Pulmonary artery endothelial cell (primary cell): ENCODE measurements around the gene LEMD1. TPM values are rescaled to one million over a fixed set of nuclear protein-coding genes. Genes with fewer than 3 reads are reported as not detected.
"Not testable (repeated sequence)": the region's sequence is repeated elsewhere in the genome, so short reads cannot be mapped to it uniquely, and the experiment has no call there.

Experiments
- DNase-seq: peaks from one replicate; pipeline ENCODE4 v3.0.0-alpha.2; 2011; ENCODE audit warnings: low read depth, low spot score
- total RNA-seq: library from RNA; depleted of rRNA; stranded (reverse); fragments of >200 nt; gene quantifications from 2 replicates; pipeline ENCODE4 v1.2.3, GENCODE V29; 2014

The LEMD1 gene
- total RNA-seq, 1 donor from 2014 or later, result not detected

DNA sequence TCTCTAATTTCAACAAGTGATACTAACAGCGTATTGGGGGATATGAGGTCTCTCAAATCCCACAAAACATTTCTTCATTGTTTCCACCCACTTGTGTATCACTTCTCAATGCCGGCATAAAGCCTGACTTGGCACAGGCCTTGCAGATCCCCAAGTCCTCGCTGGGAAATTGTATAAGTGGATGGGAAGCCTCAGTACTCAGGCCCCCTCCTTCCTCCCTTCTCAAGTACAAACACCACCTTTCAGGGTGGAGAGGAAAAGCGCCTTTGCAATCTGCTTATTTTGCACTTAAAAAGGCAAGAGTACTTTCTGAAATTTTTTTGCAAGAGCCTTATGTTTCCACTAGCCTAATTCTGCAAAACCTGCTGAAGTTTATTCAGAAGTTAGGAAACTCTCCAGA lies 39.3 kb downstream of the LEMD1 start:
- no peak for DNase-seq

DNA sequence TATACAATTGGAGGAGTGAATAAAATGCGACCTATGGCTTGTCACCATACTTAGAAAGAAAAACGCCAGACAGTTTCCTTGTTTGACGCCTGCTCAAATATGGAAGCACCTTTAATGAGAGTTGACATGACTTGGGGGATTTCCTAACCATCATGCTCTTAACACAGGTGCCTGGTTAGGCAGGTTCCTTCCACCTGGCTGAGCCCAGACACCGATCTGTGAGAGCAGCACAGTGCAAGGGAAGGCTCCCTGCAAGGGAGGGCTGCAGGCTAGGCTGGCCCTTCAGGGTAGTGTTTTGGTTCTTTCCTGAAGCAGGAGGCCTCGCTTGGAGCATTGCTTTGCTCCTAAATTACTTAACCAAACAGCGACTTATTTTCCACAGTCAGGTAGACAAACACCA lies 40.6 kb downstream of the LEMD1 start:
- no peak for DNase-seq

DNA sequence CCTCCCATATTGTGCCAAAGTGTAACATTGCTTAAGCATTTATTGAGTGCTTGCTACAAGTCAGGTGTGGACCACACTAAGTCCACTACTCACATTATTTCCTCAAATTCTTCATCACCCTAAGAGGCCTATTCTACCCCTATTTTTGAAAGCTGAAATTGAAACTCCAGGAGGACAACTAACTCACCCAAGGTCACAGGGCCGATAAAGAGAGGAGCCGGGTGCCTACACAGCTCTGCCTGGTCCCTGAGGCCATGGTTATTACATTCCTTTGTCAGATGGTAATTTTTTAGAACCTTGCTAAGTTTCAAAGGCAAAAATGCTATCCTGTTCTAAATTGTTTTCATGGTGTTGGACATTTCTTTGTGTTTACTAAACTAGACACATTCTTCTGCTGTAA lies 41.0 kb downstream of the LEMD1 start:
- no peak for DNase-seq

DNA sequence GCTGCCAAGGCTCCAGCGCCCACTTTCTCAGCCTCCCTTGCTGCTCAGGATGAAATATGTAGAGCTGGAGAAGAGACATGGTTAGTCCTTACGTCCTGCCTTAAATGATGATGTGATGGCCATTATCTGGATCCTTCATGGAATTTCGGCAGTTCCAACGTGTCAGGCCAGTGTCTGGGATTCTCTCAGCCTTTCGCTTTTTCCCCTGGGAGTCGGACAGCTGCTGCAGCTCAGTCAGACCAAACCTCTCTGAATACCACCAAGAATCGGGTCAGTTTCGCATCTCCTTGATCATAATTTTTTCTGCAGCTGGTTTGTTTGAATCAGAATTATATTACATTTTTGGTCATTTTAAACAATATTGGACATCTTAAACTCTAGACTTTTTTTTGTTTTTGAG lies 42.8 kb downstream of the LEMD1 start:
- DNase-seq, result no peak

- no peak for DNase-seq
These were observed 44.5 kb downstream of the LEMD1 start for GRCh38 chr1:205377355-205377754.

DNA sequence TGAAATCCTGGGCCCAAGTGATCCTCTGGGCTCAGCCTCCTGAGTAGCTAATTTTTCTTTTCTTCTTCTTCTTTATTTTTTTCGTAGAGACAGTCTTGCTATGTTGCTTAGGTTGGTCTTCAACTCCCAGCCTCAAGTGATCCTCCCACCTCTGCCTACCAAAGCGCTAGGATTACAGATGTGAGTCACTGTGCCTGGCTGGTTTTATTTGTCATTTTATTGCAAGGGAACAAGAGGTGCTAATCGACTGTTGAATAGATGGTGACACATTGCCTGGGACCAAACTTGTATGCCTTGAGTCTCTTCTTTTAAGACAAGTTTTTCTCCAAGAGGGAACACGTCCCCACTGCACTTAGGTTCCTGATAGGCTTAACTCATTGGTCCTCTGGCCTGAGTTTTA lies 45.1 kb downstream of the LEMD1 start:
- DNase-seq, result no peak

GRCh38 chr1:205375835-205376545 lies 45.9 kb downstream of the LEMD1 start:
- no peak for DNase-seq

DNA sequence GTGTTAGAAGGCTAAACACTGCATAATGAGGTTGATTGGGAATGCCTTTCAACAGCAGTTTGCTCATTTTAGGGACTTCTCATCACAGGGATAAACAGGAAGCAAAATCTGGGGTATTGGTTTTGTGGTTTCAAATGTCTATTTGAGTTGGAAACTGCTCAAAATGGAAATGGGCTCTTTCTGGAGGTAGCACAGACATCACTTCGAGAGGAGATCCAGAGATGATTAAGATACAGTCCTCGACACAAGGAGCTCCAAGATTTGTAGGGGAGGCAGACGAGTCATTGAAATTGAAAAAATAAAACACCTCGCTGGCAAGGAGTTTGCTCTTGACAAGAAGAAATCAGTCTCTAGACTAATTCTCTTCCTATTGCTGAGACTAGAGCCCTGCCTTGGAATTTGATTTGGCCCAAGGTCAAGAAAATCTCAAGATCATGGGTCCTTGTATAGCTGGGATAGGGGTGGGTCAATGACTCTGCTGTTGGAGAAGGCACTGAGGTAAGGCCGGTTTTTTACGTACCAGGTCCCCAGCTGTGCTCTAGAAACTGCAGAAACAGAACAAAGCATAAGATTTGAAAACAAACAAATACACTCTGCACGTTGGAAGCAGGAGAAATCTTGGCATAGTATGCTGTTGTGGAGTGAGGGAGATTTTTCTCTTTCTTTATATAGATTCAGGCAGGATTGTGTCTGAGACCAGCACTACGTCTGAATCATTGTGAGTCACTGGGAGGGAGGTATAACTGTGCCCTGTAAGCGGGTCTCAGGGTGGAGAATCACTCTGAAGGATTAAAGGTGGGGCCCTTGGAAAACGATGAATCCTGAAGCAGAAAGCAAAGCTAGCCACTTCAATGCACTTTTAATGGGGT lies 47.4 kb downstream of the LEMD1 start:
- DNase-seq, result no peak

DNA sequence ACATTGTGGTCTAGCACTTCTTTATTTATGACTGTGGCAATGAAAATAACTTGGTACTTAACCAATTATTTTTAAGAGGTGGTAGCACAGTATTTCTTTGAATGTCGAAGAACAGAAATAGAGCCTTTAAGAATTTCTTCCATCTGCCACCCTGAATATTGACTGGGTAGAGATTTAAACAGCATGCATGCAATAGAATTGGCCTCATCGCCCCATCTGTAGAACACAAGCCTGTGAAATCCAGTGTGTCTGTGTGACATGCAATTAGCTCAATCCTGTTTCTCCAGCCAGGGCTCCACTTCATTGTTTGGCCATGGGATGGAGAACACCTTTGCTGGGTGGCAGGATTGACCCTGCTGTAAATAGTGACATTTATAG lies 48.1 kb downstream of the LEMD1 start:
- DNase-seq, result no peak

DNA sequence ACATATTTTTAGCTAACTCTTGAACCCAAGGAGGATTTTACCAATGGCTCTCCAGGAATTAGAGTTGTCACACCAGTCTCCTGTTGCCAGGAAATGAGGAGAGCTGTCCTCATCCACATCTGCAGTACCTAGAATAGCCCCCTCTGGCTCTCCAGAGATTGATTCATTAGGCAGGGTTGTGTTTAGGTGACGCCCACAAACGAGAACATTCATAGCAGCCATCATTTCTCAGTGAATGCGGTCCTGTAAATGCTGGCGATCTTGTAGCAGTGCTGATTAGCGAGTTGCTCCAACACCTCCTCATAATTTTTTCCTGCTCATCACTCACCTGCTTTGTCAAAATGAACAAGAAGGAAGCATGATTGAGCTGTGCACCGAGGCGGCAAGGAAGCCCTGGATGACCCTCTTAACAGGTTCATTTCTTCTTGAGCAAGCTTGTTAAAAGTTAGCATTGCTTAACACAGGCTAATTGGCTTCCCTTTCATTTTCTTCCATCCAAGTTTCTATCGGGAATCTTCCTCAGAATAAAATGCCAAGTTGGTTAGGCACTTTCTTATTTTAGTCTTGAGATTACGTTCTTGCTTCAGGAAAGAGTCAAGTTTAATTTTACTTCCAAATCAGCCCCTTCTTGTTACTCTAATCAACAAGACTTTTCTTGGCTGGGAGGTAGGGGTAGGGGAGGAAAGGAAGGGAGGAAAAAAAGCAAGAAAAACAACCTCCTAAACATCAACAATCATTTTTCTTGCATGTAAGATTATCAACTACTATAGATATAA lies 48.6 kb downstream of the LEMD1 start:
- no peak for DNase-seq

- DNase-seq, result no peak
These were observed 49.8 kb downstream of the LEMD1 start for GRCh38 chr1:205371871-205372660.

- no peak for DNase-seq
These were observed 51.1 kb downstream of the LEMD1 start for GRCh38 chr1:205370780-205371179.

DNA sequence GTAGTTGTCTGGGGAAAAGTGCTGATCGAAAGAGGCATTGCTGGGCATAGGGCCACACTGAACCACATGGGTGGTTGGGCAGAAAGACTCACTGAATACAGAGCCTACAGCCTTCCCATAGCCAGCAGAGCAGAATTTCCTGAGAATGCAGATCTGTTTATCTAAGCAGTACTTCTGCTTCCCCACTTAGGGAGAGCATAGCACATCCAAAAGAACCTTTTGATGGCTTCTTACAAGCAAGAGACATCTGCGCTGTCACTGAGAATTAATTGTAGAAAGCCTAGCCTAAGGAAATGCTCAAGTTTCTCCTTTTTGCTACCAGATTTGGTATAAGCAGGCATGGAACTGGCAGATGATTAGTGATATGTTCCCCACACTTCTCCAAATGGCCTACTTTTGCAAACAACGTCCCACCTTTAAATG lies 52.1 kb downstream of the LEMD1 start:
- DNase-seq, result no peak

GRCh38 chr1:205368478-205368877 lies 53.4 kb downstream of the LEMD1 start:
- no peak for DNase-seq

DNA sequence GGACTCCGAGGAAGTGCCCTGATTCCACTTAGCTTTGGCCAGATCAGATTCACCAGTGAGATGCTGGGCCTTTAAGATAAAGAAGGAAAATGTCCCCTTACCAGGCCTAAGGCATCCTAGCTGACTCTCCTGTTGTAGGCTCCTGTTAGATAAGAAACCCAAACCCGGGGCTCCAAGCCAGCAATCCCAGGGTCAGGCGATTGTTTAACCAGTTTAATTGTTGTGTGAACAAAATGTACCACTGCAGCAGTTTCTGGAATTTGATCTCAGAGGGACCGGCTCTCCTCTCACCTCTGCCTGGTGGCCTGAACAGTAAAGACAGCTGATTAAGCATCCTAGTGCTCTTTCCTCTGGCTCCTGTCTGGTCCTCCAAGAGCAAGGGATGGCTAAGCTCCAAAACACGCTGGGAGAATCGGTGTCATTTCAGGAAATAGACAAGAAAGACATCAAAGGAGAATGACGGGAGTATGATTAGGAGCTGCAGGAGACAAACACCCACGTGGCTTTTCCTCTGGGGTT lies 55.9 kb downstream of the LEMD1 start:
- no peak for DNase-seq

DNA sequence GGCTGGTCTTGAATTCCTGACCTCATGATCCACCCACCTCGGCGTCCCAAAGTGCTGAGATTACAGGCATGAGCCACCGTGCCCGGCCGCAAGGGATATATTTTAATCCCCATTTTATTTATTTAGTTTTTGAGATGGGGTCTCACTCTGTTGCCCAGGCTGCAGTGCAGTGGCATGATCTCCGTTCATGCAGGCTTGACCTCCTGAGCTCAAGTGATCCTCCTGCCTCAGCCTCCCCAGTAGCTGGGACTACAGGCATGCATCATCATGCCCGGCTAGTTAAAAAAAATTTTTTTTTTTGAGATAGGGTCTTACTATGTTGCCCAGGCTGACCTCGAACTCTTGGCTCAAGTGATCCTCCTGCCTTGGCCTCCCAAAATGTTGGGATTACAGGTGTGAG lies 56.8 kb downstream of the LEMD1 start:
- DNase-seq, result not testable (repeated sequence)

DNA sequence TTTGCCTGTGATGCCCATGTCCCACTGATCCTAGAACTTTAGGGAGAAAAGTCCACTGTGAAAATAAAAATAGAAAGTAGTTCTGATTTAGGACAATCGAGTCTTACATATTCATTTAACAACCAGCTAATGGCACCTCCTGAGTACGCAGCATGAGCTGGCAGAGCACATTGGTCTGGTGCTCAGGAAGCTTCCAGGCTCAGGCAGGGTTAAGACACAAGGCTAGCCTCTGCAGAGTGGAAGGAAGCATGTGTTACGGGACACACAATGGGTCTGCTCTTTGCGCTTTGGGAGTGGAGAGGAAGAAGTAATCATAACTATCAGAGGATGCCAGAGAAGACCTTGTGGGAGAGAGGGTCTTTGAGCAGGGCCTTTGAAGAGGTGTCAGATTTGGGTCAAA lies 61.0 kb downstream of the LEMD1 start:
- no peak for DNase-seq

DNA sequence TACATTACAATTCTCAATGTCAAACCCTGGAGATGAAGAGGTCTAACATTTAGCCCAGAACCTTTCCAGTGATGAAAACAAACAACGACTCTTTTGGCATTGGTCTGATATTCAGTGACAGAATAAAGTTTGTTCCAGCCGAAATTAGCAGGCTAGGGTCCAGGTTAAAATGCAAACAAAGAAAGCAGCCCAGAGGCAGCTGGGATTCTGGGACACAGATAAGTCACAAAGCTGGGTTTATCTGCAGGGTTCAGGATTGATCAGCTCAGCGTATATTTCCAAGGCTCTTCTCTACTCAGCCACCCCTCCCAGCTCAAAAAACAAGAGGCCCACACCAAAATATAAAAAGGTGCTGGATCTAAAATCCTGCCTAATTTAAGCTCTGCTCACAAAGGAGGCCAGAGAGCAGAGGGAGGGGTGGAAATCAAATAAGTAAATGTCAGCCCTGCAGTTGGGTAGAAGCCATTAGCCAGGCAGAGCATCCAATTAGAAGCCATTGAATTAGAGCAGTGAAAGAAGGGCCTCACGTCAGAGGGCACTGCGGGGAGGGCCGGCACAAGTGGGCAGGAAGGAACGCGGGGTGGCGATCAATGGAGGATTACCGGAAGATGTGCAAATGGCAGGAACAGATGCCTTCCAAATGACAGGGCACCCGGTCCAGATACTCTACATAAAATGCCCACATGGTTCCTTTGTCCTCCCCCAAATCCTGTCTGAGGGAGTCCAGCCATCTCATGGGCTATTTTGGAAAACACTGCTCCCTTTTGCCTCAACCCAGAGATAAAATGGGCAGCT lies 61.9 kb downstream of the LEMD1 start:
- no peak for DNase-seq

DNA sequence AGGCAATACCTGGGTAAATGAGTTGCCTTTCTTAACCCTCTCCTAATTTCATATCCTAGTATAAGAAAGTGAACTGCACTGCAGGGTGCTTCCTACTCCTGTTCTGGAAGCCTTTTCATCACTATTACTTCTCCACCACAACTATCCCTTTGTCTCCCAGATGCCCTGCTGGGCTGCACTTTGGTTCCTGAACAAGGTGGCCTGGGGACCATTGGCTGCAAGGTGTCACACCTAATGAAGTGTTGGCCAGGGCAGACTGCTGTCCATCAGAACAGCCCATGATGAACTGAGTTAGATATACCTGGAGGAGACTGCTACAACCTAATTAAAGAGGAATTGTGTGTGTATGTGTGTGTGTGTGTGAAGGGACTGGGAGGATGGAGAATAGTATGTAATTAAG lies 63.3 kb downstream of the LEMD1 start:
- DNase-seq, result no peak

DNA sequence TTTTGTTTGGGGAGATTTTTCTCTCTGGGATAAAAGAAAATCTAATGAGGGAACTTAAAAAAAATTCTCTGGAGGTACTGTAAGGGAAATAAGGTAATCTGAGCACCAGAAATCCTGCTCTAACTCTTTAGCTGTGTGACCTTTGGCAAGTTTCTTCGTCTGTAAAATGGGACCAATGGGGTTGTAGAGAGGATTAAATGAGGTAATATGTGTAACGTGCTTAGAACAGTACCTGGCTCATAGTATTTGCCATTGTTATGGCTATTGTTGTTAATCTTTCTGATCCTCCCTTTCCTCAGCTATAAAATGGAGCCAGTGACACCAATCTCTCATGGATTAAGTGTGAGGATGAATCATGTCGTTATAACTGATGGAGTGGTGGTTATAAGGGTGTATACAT lies 64.3 kb downstream of the LEMD1 start:
- DNase-seq, result no peak
